Vagina (tissue), 2 donors: ENCODE data around the gene IRF2.

Source experiments
- CTCF ChIP-seq, 3 experiments: fragments of 450-650 bp in 2 of 3; fragments of 200-600 bp in 1 of 3; sonication (generic) in 1 of 3; IDR thresholded peaks; one replicate each; pipeline ENCODE4 v1.5.1; 2017 to 2019; ENCODE audit warnings: antibody characterized with exemption in 3 of 3, mild to moderate bottlenecking in 2 of 3, moderate library complexity in 2 of 3
- POLR2A ChIP-seq, 2 donors: fragments of 450-650 bp; IDR thresholded peaks; one replicate each; pipeline ENCODE4 v1.6.1; 2017; ENCODE audit warnings: antibody characterized with exemption in 2 of 2, mild to moderate bottlenecking in 2 of 2, moderate library complexity in 2 of 2

- TF ChIP-seq CTCF (IDR thresholded peaks at IDR 0.05) (no peak), POLR2A (IDR thresholded peaks at IDR 0.05) (no peak)
These were observed 130.7 kb downstream of the IRF2 start for GRCh38 chr4:184343502-184344177.
